GM18873 (cell line): ENCODE data around the gene PINK1.
"Not testable (repeated sequence)": the region's sequence is repeated elsewhere in the genome, so short reads cannot be mapped to it uniquely, and the experiment has no call there.

Source experiments
- ATAC-seq: cut with Tn5 transposase; IDR thresholded peaks from one replicate; pipeline ENCODE4 v1.9.1; 2021; ENCODE audit warnings: mild to moderate bottlenecking, moderate library complexity, moderate number of reproducible peaks; ENCODE audit not compliant: unreplicated experiment, low FRiP score

PINK1 gene

DNA sequence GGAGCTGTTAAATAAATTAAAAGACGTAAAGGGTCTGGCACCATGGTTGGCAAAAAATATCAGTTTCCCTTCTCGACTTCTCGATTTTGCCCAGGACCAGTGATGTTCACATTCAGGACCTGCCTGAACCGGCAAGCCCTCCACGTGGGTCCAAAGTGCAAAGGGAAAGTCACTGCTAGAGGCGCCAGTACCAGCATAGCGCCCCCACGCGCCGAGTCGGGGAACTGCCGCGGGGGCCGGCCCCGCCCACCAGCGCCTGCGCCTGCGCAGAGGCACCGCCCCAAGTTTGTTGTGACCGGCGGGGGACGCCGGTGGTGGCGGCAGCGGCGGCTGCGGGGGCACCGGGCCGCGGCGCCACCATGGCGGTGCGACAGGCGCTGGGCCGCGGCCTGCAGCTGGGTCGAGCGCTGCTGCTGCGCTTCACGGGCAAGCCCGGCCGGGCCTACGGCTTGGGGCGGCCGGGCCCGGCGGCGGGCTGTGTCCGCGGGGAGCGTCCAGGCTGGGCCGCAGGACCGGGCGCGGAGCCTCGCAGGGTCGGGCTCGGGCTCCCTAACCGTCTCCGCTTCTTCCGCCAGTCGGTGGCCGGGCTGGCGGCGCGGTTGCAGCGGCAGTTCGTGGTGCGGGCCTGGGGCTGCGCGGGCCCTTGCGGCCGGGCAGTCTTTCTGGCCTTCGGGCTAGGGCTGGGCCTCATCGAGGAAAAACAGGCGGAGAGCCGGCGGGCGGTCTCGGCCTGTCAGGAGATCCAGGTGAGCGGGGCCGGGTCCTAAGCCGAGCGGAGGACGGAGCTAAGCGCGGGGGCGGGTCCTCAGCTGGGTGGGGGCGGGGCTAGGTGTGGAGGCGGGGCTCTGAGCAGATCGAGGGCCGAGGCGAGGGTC lies at the start of gene PINK1:
Gene PINK1, plus strand, starts transcription at position 269 of the 875 bp plus-strand sequence. Its CDS starts 91 bp downstream, at position 360.
- no peak for ATAC-seq

DNA sequence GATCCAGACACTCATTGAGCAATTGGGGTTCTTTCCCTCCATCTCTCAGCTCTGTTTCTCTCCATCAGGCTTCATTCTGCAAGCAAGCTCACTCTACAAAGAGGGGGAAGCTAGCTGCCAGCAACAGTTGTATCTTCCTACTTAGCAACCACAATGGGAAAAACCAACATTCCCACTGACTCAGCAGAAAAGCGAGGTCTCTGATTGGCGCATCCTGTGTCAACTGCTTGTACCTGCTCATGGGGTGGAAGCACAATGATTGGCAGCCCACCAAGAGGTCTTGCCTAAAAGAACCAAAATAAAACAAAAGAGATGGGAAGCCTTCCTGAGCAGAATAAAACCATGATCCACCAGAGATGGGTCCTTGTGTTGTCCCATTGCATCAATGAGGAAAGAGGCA lies 48.4 kb upstream of the PINK1 start:
- ATAC-seq, result no peak

DNA sequence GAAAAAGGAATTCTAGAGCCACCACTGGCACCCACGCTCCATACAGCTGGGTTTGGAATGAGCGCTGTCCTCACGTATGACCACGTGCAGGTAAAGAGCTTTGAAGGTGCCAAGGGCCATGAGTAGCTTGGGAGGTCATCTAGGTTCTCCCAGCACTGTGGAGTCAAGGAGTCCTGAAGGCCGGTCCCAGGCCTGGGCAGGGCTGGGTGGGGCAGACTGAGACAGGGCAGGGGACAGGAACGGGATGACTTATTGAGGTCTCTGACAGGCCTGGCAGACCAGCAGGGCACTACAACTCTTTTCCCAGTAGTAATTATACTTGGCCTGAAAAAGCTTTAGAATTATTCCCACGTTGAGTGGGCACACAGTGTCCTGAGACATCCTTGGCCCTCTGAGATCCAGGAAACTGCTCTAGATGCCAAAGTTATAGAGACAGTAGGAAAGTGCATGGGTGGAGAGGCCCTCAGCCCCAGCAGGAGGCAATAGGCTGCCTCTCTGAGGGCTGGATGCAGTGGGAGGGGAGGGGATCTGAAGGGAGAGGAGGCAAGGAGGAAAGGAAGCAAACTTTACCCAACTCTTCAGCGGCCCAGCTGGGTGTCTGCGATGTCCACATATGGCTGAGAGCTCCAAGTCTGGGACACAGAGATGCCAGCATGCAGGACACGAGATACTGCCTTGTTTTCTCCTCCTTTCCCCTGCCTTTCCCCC lies 46.2 kb upstream of the PINK1 start:
- no peak for ATAC-seq

DNA sequence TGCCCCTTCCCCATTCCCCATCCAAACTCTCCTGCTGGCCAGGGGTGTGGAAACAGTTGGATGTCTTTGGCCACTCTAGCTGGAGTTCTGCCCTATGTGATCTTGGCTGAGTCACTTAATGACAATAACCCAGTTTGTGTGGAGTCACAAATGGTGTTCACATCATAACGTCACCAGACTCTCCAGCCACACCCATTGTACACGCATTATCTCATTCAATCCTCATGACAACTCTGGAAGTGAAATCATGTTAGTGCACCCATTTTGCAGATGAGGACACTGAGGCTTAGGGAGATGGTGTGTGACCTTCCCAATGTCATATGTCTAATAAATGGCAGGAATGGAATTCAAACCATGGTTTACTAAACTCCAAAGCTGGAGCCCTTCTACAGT lies 45.6 kb upstream of the PINK1 start:
- no peak for ATAC-seq

DNA sequence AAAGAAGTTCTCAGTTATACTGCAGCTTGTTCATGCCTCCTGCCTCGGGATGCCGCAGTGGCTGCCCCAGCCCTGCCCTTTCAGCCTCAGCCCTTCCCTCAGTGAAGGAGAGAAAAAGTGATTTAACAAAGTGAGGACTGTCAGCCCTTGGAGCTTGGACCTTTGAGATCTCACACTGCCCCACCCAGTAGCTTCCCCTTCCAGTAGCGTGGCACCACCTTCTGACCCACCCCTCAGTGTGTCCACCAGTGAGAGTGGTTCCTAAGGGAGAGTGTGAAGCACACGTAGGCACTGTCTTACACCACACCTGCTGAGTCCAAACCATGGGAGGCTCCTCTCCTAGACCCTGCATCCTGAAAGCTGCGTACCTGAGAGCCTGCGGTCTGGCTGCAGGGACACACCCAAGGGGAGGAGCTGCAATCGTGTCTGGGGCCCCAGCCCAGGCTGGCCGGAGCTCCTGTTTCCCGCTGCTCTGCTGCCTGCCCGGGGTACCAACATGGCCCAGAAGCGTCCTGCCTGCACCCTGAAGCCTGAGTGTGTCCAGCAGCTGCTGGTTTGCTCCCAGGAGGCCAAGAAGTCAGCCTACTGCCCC lies 44.5 kb upstream of the PINK1 start, which contains the start of gene CDA:
Gene CDA, plus strand, starts transcription at position 464 of the 592 bp plus-strand sequence. Its CDS starts 33 bp downstream, at position 497.
- ATAC-seq, result no peak

DNA sequence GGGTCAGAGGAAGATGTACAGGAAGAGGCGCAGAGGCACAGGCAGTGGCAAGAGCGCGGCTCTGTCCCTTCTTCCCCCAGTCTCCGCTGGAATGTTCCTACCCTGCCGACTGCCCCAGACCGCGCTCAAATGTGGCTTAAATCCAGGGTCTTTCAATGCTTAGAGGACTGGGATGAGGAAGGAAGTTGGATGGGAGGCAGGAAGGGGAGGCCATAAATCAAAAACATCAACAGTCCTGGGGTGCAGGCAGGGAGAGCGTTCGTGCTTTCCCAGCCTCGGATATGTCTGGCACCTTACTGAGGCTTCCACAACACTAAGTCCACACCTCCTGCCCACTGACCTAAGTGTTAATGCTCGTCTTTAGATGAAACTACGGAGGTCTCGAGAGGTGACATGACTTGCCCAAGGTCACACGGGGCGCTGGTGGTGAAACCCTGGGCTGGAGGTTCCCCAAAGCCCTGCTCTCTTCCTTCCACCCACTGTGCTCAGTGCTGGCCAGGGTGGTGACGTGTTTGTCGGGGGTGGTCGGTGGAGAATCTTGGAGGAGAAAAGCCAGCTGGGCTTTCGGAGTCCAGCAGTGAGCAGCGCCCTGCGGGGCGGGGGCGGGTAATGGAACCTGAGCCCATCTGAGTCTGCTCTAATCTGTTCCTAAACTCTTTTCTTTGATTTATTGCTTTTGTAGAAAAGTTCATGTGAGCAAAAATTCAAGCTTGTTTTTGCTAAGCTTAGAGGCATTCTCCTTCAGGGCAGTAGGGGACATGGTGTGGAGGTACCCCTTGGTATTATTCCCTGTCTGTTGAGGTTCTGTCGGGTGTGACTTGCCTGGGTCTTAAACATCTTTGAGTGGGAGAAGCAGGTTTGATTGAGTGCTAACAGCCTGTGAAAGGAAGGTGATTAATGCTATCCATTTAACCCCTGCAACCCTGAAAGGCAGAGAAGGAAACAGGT lies 43.7 kb upstream of the PINK1 start:
- no peak for ATAC-seq

DNA sequence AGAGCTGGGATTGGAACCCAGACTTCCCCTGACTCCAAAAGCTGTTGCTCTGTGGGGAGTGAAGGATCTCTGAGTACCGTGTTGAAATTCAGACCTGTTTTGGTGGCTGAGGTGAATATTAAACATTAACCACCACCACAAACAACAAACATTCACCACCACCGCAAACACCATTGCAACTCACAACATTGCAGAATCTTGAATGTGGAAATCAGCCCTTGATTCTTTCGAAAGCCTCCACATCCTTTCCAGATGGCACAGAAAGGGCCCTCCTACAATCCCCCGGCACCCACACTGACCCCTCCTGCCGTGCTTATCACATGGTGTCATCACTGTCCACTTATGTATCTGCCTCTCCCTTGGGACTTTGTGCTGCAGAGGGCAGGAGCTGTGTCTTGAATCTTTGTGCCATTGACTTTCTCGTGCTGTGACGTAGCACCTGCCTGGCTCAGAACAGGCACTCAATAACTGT lies 42.9 kb upstream of the PINK1 start:
- ATAC-seq, result no peak

DNA sequence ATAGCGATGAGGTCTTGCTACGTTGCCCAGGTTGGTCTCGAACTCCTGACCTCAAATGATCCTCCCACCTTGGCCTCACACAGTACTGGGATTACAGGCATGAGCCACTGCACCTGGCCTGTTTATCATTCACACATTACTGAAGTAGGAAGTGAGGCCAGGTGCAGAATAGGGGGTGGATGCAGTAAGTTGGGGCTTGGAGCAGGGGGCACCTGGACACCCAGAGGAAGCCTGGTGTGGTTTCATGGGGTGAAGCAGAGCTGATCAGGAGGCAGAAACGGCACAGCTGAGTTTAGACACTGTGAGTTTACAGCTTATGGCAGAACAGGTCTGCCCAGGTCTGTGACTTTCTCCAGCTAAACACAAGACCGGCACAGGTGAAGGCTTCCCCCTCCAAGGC lies 39.5 kb upstream of the PINK1 start:
- no peak for ATAC-seq

DNA sequence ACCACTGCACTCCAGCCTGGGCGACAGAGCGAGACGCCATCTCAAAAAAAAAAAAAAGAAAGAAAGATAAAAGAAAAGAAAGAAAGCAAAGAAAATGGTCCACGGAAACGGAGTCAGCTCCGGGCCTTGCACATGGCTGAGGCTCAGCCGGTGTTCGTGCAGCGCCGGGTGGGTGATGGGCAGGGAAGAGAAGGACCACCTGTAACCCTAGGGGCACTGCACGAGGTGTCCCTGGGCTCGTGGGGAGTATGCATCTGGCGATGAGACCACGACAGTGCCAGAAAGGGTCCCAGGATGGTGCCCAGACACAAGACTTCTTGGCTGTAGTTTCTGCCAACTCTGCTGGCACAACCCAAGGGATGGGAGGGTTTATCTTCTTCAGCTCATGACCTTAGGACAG lies 38.5 kb upstream of the PINK1 start:
- no peak for ATAC-seq

DNA sequence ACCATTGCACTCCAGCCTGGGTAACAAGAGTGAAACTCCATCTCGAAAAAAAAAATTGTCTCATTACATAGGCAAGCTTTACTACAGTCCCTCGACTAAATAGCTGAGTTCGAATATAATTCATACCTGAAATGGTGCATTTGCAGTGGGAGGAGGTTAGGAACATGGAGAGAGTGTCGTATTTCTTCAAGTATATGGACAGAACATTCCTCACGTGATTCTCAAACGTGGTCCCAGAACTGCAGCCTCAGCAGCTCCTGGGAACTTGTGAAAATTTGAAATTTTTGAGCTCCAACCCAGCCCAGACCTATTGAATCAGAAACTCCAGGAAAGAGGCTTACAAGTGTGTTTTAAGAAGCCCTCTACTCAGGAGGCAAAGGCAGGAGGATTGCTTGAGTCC lies 37.2 kb upstream of the PINK1 start:
- no peak for ATAC-seq

DNA sequence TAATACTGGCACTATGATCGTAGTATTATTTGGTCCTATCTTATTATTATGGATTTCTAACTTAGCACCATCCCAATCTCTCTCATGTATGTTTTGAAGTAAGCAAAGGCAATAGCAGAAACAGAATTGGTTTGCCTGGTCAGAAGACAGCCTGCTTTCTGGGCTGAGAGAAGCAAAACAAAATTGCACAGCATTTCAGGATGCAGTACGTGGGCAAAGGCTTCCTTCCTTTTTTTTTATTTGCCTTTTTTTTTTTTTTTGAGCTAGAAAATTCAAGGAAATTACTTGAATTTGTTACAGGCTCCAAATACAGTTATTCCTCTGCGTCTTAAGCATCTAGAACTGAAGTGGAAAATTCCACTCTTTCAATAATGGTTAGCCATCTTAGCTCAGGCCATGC lies 35.6 kb upstream of the PINK1 start:
- no peak for ATAC-seq

DNA sequence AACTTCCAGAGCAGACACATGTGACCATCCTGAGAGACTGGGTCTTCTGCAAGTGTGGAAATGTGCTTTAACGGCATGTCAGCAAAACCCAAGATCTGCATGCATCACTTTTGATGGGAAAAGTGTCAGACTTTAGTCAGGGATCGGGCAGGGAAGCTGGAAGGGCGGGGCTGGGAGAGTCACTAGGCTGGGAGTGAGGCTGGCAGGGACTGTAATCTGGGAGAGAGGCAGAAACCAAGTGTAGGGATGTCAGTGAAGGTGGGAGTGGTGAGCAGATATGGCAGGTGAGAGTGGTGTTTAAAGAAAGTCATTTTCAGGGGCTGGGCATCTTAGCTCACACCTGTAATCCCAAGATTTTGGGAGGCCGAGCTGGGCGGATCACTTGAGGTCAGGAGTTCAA lies 33.1 kb upstream of the PINK1 start:
- no peak for ATAC-seq

DNA sequence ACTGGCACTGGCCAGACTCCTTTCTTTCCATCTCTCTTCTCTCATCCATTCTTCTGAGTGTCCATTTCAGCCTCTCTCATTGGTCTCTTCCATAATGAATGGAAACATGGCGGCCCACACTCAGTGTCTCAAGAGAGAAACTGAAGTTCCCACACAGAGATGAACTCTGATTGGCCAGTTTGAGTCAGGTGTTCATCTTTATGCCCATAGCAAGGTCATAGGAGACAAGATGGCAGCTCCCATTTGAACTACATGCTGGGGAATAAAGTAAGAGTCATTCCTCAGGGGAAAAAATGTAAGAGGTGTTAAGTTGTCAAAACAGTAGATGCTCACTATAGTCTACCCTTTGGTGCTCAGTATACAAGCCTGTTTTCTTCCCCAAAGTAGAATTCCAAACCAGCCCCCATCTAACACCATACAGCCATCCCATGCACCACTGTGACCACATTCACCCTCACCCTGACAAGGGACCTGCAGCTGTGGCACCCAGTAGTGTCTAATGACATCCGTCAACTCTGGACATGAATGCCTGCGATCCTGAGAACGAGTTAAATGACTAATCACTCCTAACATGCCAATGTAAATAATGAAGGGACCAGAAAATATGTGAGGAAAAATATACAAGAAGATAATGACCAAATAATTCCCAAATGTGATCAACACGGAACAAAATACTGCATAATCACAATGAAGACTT lies 32.0 kb upstream of the PINK1 start:
- ATAC-seq, result no peak

DNA sequence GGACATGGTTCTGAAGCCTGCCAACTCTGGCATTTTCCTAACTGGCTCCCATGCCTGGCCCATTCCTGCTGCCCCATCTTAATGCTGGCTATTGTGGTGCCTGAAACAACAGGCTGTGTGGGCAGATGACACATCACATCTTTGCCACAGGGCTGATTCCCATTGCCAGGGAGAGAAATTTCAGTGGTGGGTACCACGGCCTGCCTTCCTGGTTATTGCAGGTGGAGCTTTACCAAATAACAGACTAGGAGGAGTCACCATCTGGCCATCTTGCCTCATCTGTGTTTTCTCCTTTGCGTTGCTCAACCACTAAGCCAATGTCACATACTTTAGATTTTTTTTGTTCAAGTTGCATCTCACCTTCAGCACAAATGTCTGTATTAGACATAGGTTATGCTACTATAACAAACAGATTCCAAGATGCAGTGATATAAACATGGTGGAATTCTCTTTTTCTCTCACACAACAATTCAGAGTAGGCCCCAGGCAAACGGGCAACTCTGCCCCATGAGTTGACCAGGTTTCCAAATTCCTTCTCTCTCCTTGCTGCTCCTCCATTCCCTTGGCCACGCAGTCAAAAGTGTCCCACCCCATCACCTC lies 30.3 kb upstream of the PINK1 start:
- no peak for ATAC-seq

DNA sequence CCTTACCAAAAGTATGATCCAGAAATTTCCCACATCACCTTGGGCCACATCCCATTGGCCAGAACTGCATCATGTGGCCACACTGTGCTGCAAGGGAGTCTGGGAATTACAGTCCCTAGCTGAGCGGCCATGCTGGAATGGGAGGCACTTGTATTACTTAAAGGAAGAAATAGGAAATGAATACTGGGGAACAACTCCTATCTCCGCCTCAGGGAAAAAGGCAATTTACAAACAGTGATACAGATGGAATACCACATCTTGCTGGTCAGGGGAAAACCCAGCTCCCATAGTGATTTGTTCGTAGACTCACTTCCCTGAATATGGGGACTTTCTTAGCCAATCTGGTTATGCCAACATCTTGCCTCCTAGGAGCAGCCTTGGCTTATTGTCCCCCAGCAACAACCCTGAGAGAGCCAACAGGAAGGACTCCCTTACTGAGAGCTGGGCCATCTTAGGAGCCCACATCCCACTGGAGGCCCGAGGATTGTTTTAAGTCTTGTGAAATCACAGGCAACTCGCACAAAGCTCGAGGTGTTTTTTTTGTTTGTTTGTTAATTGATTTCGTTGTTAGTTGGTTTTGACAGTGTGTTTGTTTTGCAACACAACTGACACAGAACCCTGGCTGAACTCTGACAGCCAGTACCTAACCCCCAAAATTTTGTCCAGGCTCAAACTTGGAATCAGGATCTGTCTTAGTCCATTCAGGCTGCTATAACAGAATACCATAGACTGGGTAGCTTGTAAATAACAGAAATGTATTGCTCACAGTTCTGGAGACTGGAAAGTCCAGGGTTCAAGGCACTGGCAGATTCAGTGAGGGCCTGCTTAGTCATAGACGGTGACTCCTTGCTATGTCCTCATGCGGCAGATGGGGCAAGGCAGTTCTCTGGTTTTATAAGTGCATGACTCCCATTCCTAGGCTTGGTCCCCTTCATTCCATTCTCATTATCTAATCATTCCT lies 29.5 kb upstream of the PINK1 start:
- no peak for ATAC-seq

DNA sequence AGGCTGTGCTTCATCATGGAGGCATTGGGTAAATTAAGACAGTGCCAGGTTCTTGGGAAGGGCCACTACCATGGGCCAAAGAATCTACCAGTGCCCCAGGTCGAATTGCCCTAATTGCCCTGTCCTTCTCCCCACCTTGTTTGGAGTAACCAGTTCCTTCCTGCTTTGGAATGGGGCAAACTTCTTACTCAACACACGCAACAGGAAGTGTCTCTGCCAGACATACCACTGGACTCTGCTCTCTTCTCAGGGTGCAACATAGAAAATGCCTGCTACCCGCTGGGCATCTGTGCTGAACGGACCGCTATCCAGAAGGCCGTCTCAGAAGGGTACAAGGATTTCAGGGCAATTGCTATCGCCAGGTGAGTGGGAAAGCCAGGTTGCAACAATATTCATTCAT lies 28.6 kb upstream of the PINK1 start:
- ATAC-seq, result no peak

DNA sequence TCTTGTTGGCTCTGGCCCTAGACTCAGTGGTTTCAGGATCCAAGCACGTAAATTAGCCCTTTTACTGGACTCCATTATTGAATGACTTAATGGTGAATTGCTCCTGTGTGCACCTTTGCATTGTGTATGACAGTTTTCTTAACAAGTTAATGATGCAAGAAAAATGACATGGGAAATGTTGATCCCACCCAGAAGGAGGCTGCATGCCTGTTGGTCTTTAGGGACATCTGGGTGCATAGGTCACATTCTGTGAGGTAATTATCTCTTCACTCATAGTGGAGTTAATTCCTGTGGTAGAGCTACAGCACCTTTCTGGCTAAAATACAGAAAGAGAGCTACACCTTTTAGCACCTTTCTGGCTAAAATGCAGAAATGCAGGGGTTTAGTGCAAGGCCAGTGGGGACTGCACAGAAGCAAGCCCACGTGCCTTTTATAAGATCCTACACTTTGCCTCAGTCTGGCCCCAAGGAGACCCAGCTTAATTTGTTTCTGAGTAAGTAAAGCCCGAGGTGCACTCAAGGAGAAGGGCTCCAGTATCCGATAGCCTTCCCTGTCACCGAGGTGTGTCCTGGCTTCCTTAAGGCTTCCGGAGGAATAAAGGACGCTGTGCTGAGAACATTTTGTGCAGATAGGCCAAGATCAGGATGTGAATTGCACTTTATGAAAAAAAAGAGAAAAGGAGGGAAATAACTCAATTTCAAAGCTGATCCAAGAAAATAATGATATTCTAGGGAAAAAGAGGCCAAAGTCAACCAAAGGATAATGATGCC lies 26.3 kb upstream of the PINK1 start:
- ATAC-seq, result not testable (repeated sequence)
